GM19372 (cell line): ENCODE data around the gene CCDC201.

ENCODE experiments used
- ATAC-seq: cut with Tn5 transposase; IDR thresholded peaks from one replicate; pipeline ENCODE4 v1.9.1; 2021; ENCODE audit warnings: mild to moderate bottlenecking, low read depth, moderate library complexity; ENCODE audit not compliant: unreplicated experiment

The CCDC201 gene, protein sequence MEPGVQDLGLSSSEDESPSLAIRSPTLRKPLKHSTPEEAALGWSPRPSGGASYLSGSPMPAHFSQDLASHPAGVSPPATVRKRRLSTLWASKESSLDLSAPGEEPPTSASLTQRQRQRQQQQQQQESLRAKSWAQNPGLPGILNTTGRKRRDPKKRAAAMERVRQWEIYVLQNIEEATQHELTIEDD

DNA sequence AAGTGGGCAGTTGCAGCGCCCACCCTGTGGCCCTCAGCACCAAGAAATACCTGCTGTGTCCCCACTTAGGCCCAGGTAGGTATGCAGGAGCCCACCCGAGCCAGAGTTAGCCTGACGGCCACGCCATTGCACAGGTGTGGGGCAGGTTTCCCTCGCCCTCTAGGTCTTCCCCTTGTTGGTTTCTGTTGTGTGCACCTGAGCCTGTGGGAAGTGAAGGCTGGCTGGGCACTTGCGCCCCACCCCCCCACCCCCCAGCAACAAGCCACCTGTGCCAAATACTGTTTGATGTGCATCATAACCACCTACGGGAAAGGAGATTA lies at the start of gene CCDC201:
Gene CCDC201 (minus strand): TSS at position 48 of the 320 bp plus-strand sequence. CDS start 75 bp downstream, outside the sequence.
- ATAC-seq = no peak

DNA sequence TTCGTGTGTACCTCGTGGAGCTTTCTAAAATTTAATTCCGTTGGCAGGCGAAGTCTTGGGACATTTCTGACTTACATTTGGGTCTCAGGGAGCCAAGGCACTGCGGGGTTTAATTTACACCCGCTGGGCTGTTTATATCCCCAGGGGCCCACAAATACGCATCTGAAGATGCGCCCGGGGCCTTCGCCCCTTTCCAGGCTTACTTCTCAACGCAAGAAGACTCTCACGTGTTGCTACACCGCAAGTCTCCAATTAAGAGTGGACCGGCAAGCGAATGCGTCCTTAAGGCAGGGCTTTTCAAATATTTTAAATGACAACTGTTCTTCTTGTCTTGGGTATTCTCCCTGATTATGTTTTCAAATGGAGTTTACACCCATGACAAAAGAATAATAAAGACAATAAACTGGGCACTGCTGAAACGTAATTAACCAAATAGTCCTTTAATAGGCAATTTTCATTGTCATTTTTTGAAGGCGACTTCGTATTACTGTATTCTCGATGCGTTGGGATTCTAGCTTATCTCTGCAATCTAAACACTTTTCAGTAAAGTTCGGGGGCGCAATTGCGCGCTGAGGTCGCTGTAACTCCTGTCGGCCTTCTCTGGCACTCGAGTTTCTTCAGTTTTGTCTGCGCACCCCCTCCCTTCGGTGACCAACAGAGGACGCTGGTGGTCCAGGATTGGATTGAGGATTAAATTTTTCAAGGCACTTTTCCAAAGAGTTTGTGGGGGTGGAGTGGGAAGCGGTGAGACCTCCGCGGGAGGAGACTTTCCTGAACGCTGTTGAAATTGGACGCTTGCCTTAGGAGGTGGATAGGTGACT lies 49.0 kb upstream of the CCDC201 start:
- ATAC-seq = no peak

DNA sequence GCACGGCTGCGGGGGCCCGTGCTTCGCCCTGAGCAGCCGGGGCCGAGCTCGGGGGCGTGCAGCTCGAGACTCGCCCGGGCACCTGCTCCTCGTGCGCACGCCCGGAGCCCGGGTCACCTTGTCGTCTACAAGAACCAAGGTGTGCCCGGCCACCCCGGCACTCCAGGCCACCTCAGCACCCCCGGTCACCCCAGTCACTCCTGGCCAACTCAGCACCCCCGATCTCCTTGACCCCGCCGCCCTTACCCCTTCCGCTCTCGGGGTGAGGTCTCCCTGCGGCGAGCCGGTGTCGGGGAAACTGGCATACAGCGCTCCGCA lies 48.5 kb upstream of the CCDC201 start:
- ATAC-seq = no peak

DNA sequence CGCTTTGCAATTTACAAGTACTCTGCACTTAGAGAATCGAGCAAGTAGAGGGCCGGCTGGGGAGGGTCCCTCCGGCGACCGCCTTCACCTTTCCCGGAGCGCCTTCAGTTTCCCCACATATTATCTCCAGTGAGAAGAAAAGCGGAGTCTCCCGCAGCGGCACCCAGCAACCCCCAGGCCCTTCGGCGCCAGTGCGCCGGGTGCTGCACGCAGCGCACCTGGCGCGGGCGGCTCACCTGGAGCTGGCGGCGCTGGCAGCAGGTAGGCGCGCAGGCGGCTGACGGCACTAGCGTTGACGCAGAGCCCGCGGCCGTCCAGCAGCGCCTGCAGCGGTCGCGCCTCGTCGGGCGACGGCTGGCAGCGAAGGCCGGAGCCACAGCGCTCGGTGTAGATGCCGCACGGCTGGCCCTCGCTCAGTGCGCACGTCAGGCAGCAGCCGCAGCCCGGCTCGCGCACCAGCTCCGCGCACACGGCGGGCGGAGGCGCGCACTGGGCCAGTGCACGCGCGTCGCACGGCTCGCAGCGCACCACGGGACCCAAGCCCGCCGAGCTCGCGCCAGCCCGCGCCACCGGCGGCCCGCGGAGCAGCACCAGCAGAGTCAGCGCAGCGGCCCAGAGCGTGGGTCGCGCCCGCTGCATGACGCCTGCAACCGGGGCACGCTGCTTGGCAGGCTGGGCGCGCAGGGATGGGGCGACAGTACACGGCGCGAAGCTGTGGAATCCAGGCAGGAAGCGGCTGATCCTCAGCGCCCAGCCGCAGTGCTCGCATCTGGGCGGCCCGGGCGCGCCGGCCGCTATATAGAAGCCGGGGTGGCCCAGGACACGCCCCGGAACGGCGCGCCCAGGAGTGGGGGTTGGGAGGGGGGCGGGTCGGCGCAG lies 47.9 kb upstream of the CCDC201 start, which contains the start of gene IGFBP3:
Gene IGFBP3 (minus strand): TSS at position 771 of the 879 bp plus-strand sequence. CDS start 132 bp downstream, at position 639.
- ATAC-seq = no peak

DNA sequence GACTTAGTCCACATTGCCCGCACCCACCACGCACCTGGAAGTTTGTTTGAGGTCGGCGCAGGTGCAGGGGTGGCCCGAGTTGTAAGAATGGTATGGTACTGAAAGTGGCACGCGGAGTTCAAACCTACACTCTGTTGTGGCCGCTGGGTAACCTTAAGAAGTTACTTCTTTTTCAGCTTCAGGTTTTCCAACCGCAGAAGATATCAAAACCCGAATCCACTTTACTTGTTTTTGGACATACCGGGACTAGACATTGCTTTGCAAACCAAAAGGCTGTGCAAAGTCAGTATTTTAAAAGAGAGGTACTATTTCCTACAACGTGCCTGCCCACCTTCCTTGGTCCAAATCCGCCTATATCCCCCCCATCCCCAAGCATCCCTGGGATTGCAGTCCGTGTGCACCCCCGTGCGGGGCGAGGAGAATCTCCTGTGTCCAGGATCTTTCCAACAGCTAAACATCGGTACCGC lies 47.1 kb upstream of the CCDC201 start:
- no peak for ATAC-seq

DNA sequence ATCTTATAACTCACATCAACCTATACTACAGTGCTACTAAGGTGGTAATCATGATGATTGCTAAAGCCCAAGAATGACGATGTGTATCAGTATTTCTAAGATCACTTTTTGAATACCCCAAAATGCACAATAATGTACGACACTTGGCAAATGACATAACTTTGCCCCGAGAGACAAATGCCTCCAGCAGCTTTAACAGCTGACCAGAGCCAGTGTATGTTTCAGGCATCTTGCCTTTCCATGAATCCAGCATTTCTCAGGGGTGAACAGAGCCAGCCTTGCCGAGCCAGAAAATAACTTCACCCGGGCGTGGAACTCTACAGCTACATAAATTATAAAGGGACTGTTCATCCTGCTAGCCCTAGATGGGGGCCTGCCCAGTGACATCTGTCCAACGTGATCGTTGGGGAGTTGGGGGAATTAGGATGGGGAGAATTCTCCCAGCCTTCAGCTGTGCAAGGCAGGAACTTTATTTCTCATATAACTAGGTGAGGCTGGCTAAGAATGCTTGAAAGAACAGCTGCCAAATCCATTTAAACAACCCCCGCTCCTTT lies 46.4 kb upstream of the CCDC201 start:
- ATAC-seq = no peak

DNA sequence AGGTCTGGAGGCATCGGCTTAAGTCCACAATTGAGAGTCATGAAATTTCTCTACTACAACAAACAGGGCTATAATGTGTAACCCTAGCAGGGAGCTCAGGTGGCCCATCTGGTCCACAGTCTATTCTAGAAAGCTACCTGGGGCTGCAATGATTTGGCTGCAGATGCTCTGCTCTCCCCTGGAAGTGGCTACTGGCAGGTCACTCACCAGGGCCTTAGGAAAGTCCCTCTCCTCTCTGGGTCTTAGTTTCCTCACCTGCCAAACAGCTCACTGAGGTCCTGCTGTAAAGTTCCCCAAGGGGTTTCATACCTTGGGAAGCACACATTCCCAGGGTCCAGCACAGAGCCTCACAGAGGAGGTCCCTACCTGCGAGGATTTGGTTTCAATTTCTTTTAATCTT lies 45.7 kb upstream of the CCDC201 start:
- ATAC-seq = no peak

DNA sequence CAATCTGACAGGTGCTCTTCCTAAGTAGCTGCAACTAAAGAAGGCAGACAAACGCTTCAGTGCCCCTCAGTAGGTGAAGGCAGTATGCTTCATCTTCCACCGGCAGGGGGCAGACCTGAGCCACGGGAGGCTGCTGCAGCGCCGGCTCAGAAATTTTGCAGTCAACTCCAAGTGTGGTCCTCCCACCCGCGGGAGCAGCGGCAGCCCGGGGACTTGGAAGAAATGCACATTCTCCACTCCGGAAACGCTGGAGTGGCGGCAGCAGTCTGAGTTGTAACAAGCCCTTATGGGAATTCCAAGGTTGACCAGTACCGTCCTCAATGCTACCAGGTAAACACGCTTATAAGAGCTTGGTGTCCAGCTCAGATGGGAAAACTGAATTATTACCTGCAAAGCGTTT lies 44.8 kb upstream of the CCDC201 start:
- ATAC-seq = peak; percentile 53

DNA sequence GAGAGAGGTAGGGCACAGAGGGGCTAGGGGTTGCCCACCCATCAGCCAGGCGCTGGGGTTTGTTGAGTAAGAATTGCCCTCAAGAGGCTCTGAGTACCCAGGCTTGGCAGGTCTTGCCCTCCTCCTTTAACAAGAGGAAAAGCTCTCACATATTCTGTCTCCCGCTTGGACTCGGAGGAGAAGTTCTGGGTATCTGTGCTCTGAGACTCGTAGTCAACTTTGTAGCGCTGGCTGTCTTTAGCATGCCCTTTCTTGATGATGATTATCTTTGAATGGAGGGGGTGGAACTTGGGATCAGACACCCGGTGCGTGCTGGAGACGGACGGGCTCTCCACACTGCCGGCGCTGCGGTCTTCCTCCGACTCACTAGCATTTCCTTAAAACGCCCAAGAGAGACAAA lies 44.2 kb upstream of the CCDC201 start:
- ATAC-seq = no peak

DNA sequence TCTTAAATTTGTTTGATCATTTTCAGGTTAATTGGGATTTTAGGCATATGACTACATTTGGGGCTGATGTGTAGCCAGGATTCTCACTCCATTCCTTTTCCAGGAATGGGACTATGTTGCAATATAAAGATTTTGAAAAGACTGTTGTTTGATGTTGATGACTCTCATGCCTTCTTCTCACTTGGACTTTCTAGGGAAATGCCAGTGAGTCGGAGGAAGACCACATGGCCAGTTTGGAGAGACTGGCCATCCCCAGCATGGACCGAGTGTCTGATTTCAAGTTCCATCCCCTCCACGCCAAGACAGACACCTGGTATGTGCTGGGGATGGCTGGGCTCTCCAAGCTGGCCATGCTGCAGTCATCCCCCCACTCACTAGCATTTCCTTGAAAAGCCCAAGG lies 42.7 kb upstream of the CCDC201 start:
- no peak for ATAC-seq

DNA sequence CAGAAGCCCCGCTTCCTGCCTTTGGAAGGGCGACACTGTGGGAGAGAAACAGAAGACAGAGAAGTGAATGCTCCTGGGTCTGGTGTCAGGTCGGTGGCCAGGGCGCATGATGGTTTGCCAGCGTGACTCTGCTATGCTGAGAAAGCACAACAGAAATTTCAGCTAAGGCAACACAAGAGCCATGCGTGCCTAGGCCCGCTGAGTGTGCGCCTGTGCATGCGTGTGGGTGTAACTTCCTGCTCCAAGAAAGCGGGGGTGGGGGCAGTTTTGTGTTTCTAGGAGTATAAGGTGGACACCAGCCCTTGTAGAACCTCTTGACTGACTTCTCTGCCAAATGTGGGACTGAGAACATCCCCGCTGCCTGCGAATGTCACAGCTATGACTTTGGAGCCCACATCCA lies 42.0 kb upstream of the CCDC201 start:
- ATAC-seq = no peak

DNA sequence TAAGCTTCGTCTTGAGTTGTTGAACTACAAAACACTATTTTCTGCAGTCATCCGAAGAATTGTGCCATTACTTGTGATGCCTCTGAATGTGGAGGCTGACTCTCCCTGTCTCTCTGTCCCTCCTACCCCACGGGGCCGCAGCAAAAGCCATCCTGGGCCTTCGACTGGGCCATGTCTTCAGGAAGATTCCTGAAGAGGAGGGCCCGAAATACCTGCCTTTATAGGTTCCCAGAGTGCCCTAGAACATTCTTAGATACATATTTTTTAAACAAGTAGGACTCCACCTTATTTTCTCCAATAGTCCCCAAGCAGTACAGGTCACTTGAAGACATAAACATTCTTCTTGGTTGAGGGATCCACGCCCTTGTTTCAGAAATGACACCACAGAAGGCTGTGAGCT lies 40.1 kb upstream of the CCDC201 start:
- ATAC-seq = no peak

DNA sequence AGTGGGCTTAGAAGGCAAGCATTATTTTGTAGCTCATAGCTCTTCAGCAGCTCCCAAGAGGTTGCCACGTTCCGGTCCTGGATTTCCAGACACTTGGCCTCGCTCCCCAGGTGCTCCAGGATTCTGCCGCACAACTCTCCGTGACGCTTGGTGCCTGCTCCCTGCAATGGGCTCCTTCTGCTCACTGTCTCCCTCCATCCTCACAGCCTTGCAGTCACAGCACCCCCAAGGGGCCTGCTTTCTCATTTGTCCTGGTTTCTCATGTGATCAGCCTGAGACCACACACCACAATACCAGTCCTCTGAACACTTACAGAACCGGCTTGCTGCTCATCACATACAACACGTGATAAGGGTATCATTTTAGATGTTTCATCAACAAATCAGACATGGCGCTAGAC lies 38.4 kb upstream of the CCDC201 start:
- ATAC-seq = no peak

DNA sequence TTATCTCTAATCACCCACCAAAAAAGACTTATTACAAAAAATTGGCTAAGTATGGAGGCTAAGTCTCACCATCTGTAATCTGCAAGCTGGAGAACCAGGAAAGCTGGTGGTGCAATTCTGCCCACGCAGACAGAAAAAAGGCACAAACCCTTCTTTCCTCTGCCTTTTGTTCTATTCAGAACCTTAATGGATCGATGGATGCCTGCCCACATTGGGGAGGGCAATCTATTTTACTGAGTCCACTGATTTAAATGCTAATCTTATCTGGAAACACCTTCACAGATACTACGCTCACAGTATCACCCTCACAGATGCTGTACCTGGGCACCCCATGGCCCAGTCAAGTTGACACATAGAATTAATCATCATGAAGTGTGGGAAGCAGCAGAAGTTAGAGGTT lies 38.0 kb upstream of the CCDC201 start:
- no peak for ATAC-seq

DNA sequence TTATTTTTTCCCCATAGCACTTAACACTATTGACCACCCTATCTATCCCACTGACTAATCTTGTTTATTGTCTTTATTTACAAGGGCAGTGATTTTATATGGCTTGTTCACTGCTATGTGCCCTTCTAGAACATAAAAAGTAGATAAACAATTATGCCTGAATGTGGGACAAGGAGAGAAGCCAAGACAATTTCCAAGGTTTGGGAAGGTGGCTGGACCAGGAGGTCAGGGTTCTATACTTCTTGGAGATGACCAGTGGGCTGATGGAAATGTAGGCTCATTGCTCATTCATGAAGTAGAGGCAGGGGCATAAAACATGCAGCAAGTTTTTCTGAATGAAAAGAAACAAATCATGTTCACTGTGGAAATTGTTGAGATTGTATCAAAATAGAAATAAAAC lies 36.7 kb upstream of the CCDC201 start:
- no peak for ATAC-seq

DNA sequence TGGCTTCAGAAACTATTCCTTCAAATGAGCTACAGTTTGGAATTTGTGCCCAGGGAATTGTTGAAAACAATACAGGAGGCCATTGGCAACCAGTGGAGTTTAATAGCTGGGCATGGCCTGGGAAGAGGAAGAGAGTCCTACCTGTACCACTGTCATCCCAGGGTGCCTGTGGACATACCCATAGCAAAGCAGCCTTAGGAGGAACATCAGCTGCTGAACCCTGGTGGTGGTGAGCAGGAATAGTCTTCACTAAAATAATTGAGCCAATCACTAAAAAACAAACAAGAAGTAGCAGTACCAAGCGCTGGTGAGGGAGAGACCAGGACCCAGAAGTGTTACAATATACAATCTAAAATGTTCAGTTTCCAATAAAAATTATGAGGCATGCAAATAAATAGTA lies 29.9 kb upstream of the CCDC201 start:
- ATAC-seq = no peak

DNA sequence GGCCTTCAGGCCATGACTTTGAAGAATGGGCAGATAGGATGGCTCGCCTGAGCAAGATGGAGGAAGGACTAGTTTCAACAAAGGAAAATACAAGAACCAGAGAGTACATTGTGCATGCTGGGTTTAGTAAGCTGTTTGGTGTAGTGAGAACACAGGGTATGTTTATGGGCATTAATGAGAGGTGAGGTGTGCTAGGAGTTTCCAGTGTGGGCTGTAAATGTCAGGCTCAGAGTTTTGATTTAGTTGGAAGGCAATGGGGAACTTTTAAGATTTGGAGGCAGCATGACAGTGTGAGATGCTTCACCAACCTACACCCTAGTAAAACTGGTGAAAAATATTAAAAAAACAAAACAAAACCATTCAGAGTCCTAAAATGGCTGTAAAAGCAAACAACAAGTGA lies 28.7 kb upstream of the CCDC201 start:
- ATAC-seq = no peak

DNA sequence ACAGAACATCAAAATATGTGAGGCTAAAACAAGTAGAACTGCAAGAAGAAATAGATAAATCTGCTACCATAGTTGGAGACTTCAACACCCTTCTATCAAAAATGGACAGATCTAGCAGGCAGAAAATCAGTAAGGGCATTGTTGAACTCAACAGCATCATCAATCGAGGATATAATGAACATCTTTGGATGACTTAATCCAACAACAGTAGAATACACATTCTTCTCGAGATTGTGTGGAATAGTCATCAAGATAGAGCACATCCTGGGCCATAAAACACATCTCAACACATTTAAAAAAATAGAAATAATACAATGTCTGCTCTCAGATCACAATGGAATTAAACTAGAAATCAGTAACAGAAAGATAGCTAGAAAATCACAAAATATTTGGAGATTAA lies 25.3 kb upstream of the CCDC201 start:
- no peak for ATAC-seq

DNA sequence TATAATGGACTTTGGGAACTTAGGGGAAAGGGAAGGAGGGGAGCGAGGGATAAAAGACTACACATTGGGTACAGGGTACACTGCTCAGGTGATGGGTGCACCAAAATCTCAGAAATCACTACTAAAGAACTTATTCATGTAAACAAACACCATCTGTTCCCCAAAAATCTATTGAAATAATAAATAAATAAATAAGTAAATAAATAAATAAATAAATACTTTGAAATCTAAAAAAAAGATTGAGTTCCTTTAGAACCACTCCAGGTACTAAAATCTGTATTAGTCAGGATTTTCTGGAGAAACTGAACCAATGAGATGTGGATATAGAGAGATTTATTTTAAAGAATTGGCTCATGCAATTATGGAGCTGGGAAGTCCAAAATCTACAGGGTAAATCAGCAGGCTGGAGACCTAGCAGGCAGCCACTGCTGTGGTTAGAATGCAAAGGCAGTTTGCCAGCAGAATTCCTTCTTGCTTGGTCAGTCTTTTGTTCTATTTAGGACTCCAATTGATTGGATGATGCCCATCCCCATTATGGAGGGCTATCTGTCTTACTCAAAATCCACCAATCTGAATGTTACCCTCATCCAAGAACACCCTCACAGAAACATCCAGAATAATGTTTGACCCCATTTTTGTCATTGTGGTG lies 24.3 kb upstream of the CCDC201 start:
- ATAC-seq = no peak

DNA sequence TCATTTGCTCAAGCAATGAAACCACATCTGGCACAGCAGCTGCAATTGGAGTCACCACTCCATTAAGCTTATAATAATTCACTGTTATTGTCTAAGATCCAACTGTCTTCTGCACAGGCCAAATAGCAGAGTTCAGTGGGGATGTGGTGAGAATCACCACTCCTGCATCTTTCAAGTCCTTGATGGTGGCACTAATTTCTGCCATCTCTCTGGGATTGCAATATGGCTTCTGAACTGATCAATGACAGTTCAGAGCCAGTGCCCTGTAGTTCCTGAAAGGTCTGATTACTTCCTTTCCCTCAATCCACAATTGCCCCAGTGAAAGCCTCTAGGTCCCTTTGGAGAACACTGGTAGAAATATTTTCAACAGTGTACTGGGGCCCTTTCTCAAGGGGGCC lies 21.8 kb upstream of the CCDC201 start:
- no peak for ATAC-seq
